ENCODE data around the gene AK8. TPM values are rescaled to one million over a fixed set of nuclear protein-coding genes. Genes with fewer than 3 reads are reported as not detected.
A peak's percentile ranks its signal among the peaks of the same experiment; 100 is the strongest.

Gene AK8
- total and polyA plus RNA-seq, 2 experiments from 2014 or later, result 0.14 to 0.78 TPM

- H3K79me2 ChIP-seq (replicated peaks; ENCODE audit: insufficient read depth), result no peaks in the 10 kb centered on the region
- DNase-seq (ENCODE audit: low spot score) (peak; percentile 92), ATAC-seq (peak; percentile 80)
- H3K4me1 Mint-ChIP-seq, result peaks cover 7% of the 10 kb centered on the region; the same call in 1 of the 3 replicates
- no peak overlapping the region for H3K27ac ChIP-seq (ENCODE audit: low read depth)
- H3K4me1 ChIP-seq (ENCODE audit: insufficient read depth), result peaks cover 4% of the 10 kb centered on the region; the same call in 1 of the 2 replicates
- H3K36me3 ChIP-seq (ENCODE audit: insufficient read depth), result no peaks in the 10 kb centered on the region
- H3K27me3 Mint-ChIP-seq (ENCODE audit: insufficient read depth, low read depth, poor library complexity), result peaks cover 42% of the 10 kb centered on the region
- no peaks in the 10 kb centered on the region for H3F3A ChIP-seq (replicated peaks; ENCODE audit: low read depth)
- H4K20me1 ChIP-seq (replicated peaks; ENCODE audit: insufficient read depth), result no peaks in the 10 kb centered on the region; the same call in 1 of the 2 replicates
- H3K9me2 ChIP-seq (ENCODE audit: insufficient read depth), result no peaks in the 10 kb centered on the region
- H2AFZ ChIP-seq, result peak overlapping the region; percentile 93; the same call in 1 of the 2 replicates
- H3K27me3 ChIP-seq (ENCODE audit: insufficient read depth), result peaks cover 16% of the 10 kb centered on the region
- TF ChIP-seq CTCF (conservative IDR thresholded peaks at IDR 0.05; ENCODE audit: low read depth in 2 of 2) (peak; percentile 82 to 94), ZNF331 (CRISPR knock-in tag; IDR thresholded peaks at IDR 0.05; ENCODE audit: low read depth) (no peak), ZNF114 (CRISPR knock-in tag; IDR thresholded peaks at IDR 0.05) (no peak)
- peak overlapping the region; percentile 49; the same call in 1 of the 2 replicates for H3K4me2 ChIP-seq
- H3K27ac Mint-ChIP-seq, result no peak overlapping the region
- H3K36me3 Mint-ChIP-seq (ENCODE audit: low read depth), result no peaks in the 10 kb centered on the region
- H3K4me3 ChIP-seq, result no peak overlapping the region
- H3K4me3 Mint-ChIP-seq, result no peak overlapping the region
- H3K9me3 Mint-ChIP-seq, result no peaks in the 10 kb centered on the region; the same call in 2 of the 3 replicates
Measured at GRCh38 chr9:132800038-132800648, 77.9 kb downstream of the AK8 start.

GRCh38 chr9:132798817-132799790 lies 79.0 kb downstream of the AK8 start:
- Histone ChIP-seq H3K4me1 (ENCODE audit: insufficient read depth) (peaks cover 3% of the 10 kb centered on the region; the same call in 1 of the 2 replicates), H3K27me3 (ENCODE audit: insufficient read depth) (peaks cover 26% of the 10 kb centered on the region), H3K27ac (ENCODE audit: low read depth) (no peak overlapping the region), H3K4me3 (no peak overlapping the region), H3K79me2 (replicated peaks; ENCODE audit: insufficient read depth) (no peaks in the 10 kb centered on the region), H2AFZ (no peak overlapping the region), H3K9me2 (ENCODE audit: insufficient read depth) (no peaks in the 10 kb centered on the region), H3K4me2 (no peak overlapping the region; the same call in 1 of the 2 replicates), H3F3A (replicated peaks; ENCODE audit: low read depth) (no peaks in the 10 kb centered on the region), H3K36me3 (ENCODE audit: insufficient read depth) (no peaks in the 10 kb centered on the region), H4K20me1 (replicated peaks; ENCODE audit: insufficient read depth) (no peaks in the 10 kb centered on the region; the same call in 1 of the 2 replicates)
- Mint-ChIP-seq H3K4me3 (no peak overlapping the region), H3K36me3 (ENCODE audit: low read depth) (no peaks in the 10 kb centered on the region), H3K27ac (no peak overlapping the region), H3K27me3 (ENCODE audit: insufficient read depth, low read depth, poor library complexity) (peaks cover 50% of the 10 kb centered on the region), H3K4me1 (0 out of 3 replicates have a peak, but pooled peaks cover 1% of the 10 kb centered on the region), H3K9me3 (no peaks in the 10 kb centered on the region; the same call in 2 of the 3 replicates)
- DNase-seq (ENCODE audit: low spot score) (peak; percentile 30), ATAC-seq (peak; percentile 37)
- TF ChIP-seq, protein P1, sequence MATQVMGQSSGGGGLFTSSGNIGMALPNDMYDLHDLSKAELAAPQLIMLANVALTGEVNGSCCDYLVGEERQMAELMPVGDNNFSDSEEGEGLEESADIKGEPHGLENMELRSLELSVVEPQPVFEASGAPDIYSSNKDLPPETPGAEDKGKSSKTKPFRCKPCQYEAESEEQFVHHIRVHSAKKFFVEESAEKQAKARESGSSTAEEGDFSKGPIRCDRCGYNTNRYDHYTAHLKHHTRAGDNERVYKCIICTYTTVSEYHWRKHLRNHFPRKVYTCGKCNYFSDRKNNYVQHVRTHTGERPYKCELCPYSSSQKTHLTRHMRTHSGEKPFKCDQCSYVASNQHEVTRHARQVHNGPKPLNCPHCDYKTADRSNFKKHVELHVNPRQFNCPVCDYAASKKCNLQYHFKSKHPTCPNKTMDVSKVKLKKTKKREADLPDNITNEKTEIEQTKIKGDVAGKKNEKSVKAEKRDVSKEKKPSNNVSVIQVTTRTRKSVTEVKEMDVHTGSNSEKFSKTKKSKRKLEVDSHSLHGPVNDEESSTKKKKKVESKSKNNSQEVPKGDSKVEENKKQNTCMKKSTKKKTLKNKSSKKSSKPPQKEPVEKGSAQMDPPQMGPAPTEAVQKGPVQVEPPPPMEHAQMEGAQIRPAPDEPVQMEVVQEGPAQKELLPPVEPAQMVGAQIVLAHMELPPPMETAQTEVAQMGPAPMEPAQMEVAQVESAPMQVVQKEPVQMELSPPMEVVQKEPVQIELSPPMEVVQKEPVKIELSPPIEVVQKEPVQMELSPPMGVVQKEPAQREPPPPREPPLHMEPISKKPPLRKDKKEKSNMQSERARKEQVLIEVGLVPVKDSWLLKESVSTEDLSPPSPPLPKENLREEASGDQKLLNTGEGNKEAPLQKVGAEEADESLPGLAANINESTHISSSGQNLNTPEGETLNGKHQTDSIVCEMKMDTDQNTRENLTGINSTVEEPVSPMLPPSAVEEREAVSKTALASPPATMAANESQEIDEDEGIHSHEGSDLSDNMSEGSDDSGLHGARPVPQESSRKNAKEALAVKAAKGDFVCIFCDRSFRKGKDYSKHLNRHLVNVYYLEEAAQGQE (IDR thresholded peaks at IDR 0.05; ENCODE audit: unreplicated experiment), result no peak
- TF ChIP-seq ZNF331 (CRISPR knock-in tag; IDR thresholded peaks at IDR 0.05; ENCODE audit: low read depth) (no peak), EZH2phosphoT487 (IDR thresholded peaks at IDR 0.05; ENCODE audit: unreplicated experiment) (no peak), NANOG (IDR thresholded peaks at IDR 0.05; ENCODE audit: borderline replicate concordance) (no peak)

Measured in GM23338 (cell line).